ENCODE measurements around the gene PCSK2. TPM values are rescaled to one million over a fixed set of nuclear protein-coding genes. Genes with fewer than 3 reads are reported as not detected.

Gene PCSK2
- total RNA-seq, 1 experiment from 2014 or later: not detected

DNA sequence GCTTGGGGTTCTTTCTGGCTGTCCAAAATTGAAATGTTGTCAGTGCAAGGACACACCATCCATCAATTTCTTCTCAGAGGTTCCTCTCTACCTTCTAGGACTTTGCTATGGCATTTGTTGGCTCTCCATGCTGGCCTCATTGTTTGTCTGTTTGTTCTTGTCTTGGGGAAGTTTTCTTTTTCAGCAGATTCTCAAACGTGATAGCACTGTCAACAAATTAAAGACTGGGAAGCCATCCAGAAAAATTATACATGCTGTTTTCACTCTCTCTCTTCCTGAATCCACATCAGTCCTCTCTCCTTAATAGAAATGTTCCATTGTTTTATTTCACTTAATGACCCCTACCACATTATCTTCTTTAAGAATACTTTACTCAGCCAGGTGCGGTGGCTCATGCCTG is 130.4 kb downstream of the PCSK2 start:
- H4K20me1 ChIP-seq (ENCODE audit: insufficient read depth): no peaks in the 10 kb centered on the region
- no peaks in the 10 kb centered on the region for H3K4me1 ChIP-seq (replicated peaks; ENCODE audit: insufficient read depth)
- no peak overlapping the region for H3K27ac ChIP-seq
- no peaks in the 10 kb centered on the region for H3K9me3 ChIP-seq (ENCODE audit: insufficient read depth, low read depth)
- ChIA-PET CTCF (no interaction called here), POLR2A (ENCODE audit: unreplicated experiment) (no interaction called here)
- H3K4me2 ChIP-seq: no peak overlapping the region
- H3K36me3 ChIP-seq (ENCODE audit: low read depth): no peaks in the 10 kb centered on the region
- H3F3A ChIP-seq (ENCODE audit: insufficient read depth, low read depth): no peaks in the 10 kb centered on the region
- intact Hi-C loops (cut with micrococcal nuclease; ENCODE audit: unreplicated experiment): no loop called here
- DNase-seq: no peak
- no peaks in the 10 kb centered on the region for H3K79me2 ChIP-seq (ENCODE audit: low read depth)
- H3K4me3 ChIP-seq: no peak overlapping the region
- no peaks in the 10 kb centered on the region for H3K9me2 ChIP-seq (ENCODE audit: insufficient read depth)
- TF ChIP-seq EZH2 (IDR thresholded peaks at IDR 0.05; ENCODE audit: low read depth): no peak
- TF ChIP-seq, protein P1, sequence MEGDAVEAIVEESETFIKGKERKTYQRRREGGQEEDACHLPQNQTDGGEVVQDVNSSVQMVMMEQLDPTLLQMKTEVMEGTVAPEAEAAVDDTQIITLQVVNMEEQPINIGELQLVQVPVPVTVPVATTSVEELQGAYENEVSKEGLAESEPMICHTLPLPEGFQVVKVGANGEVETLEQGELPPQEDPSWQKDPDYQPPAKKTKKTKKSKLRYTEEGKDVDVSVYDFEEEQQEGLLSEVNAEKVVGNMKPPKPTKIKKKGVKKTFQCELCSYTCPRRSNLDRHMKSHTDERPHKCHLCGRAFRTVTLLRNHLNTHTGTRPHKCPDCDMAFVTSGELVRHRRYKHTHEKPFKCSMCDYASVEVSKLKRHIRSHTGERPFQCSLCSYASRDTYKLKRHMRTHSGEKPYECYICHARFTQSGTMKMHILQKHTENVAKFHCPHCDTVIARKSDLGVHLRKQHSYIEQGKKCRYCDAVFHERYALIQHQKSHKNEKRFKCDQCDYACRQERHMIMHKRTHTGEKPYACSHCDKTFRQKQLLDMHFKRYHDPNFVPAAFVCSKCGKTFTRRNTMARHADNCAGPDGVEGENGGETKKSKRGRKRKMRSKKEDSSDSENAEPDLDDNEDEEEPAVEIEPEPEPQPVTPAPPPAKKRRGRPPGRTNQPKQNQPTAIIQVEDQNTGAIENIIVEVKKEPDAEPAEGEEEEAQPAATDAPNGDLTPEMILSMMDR (conservative IDR thresholded peaks at IDR 0.05): no peak
- peaks cover 13% of the 10 kb centered on the region; the same call in 1 of the 2 replicates for H3K27me3 ChIP-seq (ENCODE audit: insufficient read depth, low read depth)
- no TSS peak for BruUV-seq (replicated peaks)
- H2AFZ ChIP-seq: no peak overlapping the region

DNA sequence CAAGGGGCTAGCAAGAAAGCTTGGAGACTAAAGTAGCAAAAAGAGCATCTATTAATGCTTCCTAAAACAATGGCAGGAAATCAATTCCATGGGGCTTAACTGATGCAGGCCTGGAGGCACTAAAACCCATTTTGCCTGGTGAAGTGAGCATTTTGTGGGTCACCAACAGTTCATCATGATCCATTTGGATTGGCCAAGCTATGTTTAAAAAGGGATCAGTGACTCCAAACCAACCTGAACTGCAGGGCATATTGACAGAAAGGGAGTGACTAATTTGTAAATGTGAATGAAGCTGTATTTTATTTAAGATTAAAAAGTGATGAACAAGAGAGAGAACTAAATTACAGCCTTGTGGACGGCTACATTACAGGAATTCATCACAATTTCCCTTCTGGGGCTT is 132.0 kb downstream of the PCSK2 start:
- Histone ChIP-seq H3K4me2 (no peak overlapping the region), H3K79me2 (ENCODE audit: low read depth) (no peaks in the 10 kb centered on the region), H3K4me3 (no peak overlapping the region), H3K27me3 (ENCODE audit: insufficient read depth, low read depth) (peaks cover 8% of the 10 kb centered on the region; the same call in 1 of the 2 replicates), H2AFZ (no peak overlapping the region), H3K36me3 (ENCODE audit: low read depth) (no peaks in the 10 kb centered on the region), H4K20me1 (ENCODE audit: insufficient read depth) (no peaks in the 10 kb centered on the region), H3K9me3 (ENCODE audit: insufficient read depth, low read depth) (no peaks in the 10 kb centered on the region), H3K27ac (no peak overlapping the region), H3F3A (ENCODE audit: insufficient read depth, low read depth) (no peaks in the 10 kb centered on the region), H3K9me2 (ENCODE audit: insufficient read depth) (no peaks in the 10 kb centered on the region), H3K4me1 (replicated peaks; ENCODE audit: insufficient read depth) (no peaks in the 10 kb centered on the region)
- no peak for TF ChIP-seq EZH2 (IDR thresholded peaks at IDR 0.05; ENCODE audit: low read depth)
- TF ChIP-seq, protein P1 (conservative IDR thresholded peaks at IDR 0.05): no peak
- BruUV-seq (replicated peaks): no TSS peak
- DNase-seq: no peak
- intact Hi-C loops (cut with micrococcal nuclease; ENCODE audit: unreplicated experiment): no loop called here
- POLR2A ChIA-PET (ENCODE audit: unreplicated experiment): no interaction called here
- CTCF ChIA-PET: no interaction called here

DNA sequence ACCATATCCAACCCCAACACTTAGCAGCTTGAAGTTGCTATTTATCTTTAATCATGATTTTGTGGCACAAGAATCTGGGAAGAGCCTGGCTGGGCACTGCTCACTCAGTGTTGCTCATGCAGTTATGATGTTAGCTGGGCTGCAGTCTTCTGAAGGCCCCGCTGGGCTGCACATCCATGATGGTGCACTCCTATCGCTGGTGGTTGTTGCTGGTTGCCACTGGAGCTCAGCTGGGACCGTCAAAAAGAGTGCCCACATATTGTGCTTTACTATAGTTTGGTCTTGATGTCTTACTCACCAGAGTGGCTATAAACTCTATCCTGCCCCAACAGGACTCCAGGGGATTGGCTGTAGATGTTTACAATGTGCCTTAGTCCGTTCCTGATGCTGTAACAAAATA is 137.8 kb downstream of the PCSK2 start:
- intact Hi-C loops (cut with micrococcal nuclease; ENCODE audit: unreplicated experiment): no loop called here
- no peak overlapping the region for H3K27ac ChIP-seq
- BruUV-seq (replicated peaks): no TSS peak
- H3K27me3 ChIP-seq (ENCODE audit: insufficient read depth, low read depth): peaks cover 33% of the 10 kb centered on the region
- no peaks in the 10 kb centered on the region for H4K20me1 ChIP-seq (ENCODE audit: insufficient read depth)
- no peaks in the 10 kb centered on the region for H3K36me3 ChIP-seq (ENCODE audit: low read depth)
- no peaks in the 10 kb centered on the region for H3K9me2 ChIP-seq (ENCODE audit: insufficient read depth)
- H3K79me2 ChIP-seq (ENCODE audit: low read depth): no peaks in the 10 kb centered on the region
- H2AFZ ChIP-seq: no peak overlapping the region
- H3K4me3 ChIP-seq: no peak overlapping the region
- H3K4me2 ChIP-seq: no peak overlapping the region
- no peaks in the 10 kb centered on the region for H3K9me3 ChIP-seq (ENCODE audit: insufficient read depth, low read depth)
- TF ChIP-seq EZH2 (IDR thresholded peaks at IDR 0.05; ENCODE audit: low read depth): no peak
- TF ChIP-seq, protein P1 (conservative IDR thresholded peaks at IDR 0.05): no peak
- ChIA-PET POLR2A (ENCODE audit: unreplicated experiment) (no interaction called here), CTCF (no interaction called here)
- DNase-seq: no peak
- no peaks in the 10 kb centered on the region for H3F3A ChIP-seq (ENCODE audit: insufficient read depth, low read depth)
- H3K4me1 ChIP-seq (replicated peaks; ENCODE audit: insufficient read depth): no peaks in the 10 kb centered on the region

Data from PC-9 (cell line).